NCI-H2171 treated with DMSO at 0.1 percent for 48 hours (cell line): ENCODE results near the gene FAM3C.

Experiments
- DNase-seq: peaks from one replicate; lab custom pipeline; 2025; lab: John Stamatoyannopoulos, UW

FAM3C gene

DNA sequence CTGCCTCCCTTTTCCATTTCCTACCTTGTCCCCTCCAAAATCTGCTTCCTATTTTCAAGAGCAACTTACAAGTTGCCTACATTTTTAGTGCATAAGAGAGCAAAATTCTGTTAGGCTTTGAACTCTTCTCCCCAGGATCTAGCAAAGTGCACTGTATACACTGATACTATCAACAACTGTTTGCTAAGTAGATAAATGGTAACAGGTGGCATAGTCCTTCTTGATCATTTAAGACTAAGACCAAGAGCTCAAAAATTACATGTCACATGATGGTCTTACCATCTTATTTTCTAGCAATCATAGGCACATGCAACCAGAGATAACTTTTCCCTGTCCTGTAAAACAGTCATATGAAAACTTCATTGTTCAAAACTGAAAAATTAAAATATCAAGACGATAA is 16.2 kb downstream of the FAM3C start:
- DNase-seq = no peak

DNA sequence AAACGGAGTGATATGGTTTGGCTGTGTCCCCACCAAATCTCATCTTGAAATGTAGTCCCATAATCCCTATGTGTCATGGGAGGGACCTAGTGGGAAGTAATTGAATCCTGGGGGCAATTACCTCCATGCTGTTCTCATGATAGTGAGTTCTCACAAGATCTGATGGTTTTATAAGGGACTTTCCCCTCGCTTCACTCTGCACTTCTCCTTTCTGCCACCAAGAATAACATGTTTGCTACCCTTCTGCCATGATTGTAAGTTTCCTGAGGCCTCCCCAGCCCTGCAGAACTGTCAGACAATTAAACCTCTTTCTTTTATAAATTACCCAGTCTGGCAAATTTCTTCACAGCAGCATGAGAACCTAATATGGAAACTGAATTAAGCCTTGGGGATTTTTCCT is 19.1 kb downstream of the FAM3C start:
- no peak for DNase-seq

DNA sequence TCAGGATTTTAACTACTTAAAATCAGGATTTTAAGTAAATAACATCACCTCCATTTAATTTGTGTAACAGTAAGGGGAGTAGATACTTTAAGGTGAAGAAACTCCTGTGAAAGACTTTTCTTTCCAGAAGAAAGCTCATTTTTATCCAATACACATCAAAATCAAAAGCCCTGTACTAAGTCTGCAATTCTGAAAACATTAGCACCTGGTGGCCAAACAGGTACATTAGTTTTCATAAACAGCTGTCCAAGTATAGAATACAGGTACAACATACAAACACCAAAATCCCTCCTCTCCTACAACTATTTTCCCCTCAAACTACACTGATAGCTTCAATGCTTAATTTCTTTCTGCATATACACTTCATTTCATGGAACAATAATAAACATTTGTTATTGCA is 22.9 kb downstream of the FAM3C start:
- no peak for DNase-seq

DNA sequence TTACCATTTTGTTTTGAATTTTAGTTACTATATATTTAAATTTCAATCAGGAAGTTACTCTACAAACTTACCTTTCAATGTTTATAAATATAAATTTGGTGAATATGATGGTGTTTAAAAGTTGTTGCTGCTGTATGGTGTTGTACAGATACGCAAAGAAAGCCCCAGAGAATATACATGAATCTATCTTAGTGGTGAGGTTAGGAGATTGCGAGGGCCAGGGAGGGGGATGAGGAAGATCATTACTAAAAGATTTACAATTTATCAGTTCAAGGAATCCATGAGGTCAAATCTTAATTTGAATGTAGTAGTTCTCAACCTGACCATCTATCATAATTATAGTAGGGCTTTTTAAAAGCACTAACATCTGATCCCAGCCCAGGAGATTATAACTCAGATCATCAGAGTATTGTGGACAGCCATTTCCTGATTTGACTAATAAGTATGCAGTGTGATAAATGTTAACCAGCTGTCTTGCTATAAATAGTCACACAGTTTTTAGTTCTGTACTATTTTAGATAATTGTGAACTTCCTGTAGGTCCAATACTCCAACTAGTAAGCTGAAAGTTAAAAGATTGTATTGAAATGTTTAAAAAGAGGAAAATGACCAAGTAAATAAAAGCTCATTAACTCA is 23.6 kb downstream of the FAM3C start:
- DNase-seq = no peak

DNA sequence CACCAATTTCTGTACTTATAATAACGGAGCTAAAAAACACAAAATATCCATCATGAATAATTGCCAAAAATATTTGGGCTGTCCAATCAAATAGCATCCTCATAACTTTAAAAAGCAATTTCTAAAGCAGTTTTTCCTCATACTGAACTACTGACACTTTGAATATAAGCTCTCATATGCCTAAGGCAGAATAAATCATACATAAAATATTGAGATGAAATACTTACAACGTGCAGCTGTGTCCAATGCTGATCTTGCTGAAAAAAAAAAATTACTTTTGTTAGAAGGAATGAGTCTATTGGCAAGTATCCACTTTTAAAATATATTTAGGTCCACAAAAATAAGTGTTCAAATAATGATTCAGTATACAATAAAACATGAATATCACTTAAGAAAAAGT is 24.2 kb downstream of the FAM3C start:
- DNase-seq = no peak

DNA sequence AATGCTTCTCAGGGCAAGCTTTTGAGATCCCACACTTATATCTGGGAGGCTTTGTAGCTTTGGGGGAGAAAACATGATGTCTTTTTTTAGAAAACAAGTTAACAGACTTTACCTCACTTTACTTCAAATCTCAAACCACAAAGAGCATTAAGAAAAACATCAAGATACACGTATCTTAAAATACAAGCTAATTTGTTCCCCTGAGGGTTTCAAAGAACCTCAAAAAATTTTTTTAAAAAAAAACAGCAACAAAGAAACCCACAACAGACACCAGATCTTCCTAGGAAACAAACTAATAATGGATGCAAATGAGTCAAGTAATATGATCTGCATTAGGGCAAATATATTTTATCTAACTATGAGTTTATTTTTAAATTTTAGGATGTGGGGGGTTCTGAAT is 24.7 kb downstream of the FAM3C start:
- DNase-seq = no peak

DNA sequence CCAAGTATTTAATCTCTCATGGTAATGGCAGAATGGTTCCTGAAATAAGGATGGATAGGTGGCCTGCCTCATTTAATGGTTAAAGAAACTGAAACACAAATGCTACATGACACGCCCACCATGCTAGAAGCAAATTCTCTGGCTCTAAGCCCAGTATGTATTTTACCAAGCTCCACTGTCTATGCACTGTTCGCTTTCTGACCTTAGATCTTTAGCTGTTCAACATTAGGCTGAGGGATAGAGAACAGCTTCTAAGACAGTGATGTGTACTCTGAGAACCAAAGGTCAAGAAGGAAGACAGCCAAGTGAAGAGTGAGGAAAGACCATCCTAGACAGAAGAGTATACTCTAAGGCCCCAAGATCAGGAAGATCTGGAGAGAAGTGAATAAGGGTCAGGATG is 26.6 kb downstream of the FAM3C start:
- no peak for DNase-seq

DNA sequence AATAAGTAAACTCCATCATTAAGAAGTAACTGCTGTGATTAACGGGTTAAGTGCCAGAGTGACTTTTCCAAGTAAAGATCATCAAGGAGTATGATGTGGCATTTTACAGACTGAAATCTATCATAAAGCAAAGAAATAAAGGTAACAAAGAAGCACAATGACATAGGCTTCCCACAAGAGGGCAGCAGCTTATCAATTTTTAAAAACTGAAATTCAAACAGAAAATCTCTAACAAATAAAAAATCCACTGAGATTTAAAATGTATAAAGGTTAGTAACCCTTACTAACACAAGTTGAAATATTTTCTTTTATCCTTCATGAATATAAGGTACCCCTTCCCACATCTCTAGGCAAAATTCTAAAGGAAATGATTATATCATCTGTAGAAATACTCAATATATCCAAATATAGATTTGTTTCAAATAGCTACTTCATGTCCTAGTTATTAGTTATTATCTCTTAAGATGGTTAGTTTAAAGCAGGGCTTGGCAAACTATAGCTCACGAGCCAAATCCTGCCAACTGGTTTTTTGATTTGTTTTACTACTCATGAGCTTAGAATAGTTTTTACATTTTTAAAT is 29.2 kb downstream of the FAM3C start:
- DNase-seq = peak; percentile 41

DNA sequence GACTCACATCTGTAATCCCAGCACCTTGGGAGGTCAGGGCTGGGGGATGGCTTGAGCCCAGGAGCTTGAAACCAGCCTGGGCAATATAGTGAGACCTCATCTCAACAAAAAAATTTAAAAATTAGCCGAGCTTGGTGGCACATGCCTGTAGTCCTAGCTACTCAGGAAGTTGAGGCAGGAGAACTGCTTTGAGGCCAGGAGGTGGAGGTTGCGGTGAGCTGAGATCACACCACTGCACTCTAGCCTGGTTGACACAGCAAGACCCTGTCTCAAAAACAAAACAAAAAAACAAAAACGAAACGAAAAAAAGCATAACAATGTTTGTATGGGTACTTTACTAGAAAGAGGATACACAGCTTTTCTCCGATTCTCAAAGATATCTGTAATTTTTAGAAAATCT is 35.5 kb downstream of the FAM3C start:
- no peak for DNase-seq

DNA sequence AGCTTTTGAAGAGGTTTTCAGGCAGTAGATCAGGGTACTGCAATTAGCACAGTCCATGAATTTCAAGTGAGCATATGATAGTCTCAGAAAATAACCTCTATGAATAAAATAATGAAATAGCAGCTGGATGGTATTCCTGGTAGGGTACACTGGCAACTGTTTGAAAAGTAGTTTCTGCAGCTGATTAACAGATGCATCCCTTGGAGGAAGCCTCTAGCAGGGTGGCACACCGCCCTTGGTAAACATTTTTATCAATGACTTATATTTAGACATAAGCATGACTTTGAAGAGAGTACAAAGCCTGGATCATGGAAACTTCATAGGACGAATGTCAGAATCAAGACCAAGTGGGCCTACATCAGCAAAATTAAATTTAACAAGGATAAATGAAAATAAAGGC is 40.5 kb downstream of the FAM3C start:
- DNase-seq = no peak

DNA sequence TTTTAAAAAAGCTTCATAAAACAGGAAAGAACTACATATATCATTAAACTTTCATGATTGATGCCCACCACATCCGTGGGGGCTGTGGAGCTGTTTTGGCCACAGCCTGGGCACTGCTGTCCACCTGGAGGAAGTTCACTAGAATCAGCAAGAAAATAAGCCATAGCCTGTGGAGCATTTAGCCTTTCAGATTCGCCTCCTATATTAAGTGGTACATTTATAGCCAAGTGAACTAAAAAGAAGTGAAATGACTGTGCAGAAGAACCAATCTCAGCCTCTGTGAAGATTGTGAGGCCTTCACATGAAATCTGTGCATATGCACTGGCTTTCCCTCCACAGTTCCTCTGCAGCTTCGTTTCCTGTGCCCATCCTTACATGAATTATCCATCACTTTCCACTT is 43.8 kb downstream of the FAM3C start:
- DNase-seq = no peak

DNA sequence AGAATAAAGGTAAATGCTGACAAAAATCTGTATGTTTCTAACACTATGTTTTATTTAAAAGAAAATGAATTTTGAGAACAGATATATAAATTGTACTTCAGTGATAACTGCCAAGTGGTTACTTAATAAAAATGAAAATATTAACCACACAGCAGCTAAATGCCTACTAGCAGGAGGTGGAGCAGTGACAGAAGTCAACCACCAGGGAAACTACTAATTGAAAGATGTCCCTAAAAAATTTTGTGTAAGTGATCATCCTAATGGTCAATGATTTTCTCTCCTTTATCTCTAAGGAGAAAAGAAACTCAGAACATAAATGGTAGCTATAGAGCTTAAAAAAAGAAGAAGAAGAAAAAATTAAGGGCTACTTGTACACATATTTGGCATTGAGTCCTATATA is 44.4 kb downstream of the FAM3C start:
- DNase-seq = no peak

DNA sequence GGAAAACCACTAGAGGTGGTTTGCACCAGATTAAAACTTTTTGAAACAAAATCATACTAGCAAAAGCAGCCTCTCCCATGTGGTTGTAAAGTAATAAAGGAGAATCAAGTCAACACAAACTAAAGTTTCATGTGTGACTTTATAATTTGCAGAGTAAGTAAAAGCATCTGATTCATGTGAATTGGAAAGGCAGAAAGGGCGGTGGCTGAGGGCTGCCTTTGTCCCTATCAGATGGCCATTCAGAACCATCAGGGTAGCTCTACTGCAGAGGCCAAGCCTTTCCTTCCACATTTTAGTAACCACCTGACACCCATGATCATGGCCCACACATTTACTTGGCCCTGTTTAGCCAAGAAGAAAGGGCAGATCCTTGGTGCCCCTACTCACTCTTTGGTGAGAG is 51.6 kb downstream of the FAM3C start:
- DNase-seq = no peak

DNA sequence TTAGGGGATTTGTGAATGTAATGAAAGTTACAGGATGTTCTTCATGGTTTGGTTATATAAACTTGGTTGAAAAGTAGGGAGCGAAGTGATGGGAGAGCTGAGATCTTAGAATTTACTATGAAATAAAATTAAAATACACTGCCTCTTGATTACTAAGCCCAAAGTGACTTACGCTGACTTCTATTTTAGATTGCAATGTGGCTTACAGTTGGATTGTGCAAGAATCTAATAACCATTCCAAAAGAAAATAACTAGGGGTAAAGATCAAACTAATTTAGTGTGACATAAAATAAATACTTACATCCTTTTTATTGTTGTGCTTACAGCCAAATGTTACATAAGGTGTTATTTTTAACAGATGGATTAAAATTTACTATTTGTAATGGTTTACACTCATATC is 52.0 kb downstream of the FAM3C start:
- DNase-seq = no peak

DNA sequence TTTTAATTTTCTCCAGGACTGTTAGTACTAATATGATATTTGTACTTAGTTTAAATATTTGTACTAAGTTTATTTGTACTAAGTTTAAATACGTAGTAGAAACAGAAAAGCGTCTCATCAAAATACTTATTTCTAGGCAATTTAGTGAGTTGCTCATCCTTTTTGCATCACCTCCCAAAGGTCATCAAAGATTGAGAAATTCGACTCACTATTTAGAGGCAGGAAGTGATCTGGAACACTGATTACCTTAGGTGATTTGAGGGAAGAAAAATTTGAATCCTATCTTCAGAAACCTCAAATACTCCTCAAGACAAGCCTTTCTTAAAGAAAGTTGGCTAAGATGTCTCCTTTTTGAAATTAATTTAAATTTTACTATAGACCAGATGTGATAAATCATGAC is 52.8 kb downstream of the FAM3C start:
- no peak for DNase-seq

DNA sequence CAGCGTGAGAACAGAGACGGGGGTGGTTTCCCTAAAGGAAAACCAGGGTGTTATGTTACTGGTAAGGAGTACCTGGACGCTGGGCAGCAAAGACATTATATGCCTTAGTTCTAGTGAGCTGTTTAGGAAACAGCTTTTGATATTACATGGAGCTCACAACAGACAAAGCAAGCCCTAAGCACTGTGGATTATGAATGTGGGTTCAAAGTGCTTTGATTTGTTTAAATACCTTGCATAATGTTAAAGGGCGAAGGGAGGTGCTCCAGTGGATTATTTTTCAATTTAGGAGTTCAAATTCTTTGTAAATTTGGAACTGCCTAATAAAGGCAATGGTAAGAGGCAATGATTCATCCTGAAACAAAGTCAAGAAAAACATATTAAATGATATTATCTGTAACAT is 53.5 kb downstream of the FAM3C start:
- no peak for DNase-seq

DNA sequence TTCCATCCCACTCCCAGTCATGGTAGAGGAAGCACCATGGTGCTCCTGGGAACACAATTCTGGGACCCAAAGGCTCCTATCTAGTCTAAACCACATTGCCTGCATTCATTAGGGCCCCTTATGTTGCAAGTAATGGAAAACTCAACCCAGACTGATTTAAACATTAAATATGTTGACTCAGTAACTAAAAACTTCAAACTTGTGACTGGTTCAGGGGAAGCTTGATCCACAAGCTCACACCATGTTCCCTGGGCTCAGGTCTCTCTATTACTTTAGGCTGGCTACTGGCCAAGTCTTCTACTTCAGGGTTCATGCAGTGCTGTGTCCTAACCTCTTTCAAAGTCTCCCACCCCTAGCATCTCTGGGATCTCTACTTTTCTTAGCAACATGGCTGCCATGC is 54.2 kb downstream of the FAM3C start:
- DNase-seq = no peak

DNA sequence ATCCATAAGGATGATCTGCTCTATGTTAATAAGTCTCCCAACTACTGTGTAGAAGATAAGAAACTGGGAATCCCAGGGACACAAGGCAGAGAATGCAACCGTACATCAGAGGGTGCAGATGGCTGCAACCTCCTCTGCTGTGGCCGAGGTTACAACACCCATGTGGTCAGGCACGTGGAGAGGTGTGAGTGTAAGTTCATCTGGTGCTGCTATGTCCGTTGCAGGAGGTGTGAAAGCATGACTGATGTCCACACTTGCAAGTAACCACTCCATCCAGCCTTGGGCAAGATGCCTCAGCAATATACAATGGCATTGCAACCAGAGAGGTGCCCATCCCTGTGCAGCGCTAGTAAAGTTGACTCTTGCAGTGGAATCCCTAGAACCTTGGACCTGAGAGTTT is 57.0 kb downstream of the FAM3C start:
- no peak for DNase-seq

DNA sequence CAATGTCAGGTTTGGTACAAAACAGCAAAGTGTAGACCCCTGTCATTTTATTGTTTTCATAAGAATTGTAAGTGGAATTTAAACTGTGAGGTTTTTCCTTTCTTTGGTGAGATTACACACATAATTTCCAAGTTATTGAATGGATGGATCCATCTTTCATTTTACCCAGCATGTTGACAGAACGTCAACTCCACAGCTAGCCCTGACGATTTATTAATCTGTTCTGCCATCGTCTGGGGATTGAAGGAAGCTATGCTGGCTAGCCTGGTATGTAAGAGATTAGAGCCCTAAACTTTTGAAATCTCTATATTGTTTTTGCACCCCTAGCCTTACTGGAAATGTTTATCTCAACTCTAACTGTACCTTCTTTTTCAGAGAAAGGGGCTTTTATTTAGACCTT is 58.7 kb downstream of the FAM3C start:
- DNase-seq = peak; percentile 28

DNA sequence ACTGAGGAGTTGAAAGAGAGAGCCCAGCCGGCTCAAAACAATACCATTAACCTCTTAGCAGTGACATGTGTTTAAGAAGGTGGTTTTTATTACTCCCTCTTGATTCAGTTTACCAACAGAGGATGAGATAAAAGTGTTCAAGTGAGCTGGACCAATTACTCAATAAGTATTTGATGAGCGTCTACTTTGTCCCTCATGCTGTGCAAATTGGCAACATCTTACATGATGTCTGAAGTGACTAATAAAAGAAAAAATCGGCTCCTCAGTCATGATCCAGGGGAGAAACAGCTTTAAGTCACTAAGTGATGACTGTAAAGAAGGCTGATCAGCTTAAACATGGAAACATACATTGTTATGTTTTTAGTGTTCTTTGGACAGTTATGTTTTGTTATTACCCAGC is 59.5 kb downstream of the FAM3C start:
- no peak for DNase-seq

DNA sequence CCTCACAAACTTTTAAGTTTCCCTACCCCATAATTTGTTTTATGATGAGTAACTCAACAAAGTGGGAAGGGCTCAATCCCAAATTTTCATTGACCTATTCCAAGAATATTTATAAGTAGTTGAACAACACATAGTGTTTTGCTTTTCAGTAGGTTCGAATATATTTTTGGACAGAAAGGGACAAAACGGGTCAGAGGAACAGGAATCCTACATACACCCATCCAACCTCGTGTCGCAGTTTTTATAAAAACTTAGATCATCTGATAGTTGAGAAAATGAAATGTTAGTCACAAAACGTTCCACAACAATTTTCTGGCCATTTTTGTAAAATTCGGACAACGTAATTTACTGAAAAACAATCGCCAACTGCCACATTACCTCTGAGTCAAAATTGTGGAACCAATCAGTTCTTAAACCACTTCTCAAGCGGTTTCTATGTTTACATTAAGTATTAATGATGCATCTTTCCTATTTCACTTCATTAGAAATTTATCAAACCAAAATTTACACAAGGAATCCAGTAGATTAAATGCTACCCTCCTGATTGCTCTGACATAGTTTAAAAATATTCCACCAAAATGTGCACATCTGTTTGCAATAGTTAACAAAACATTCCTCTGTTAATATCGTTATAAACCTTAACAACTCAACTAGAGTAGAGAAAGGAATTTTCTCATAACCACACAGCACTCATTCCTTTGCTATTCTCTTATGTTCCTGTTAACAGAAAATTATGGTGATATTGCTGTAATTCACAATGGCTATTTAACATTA is 61.0 kb downstream of the FAM3C start:
- DNase-seq = no peak

DNA sequence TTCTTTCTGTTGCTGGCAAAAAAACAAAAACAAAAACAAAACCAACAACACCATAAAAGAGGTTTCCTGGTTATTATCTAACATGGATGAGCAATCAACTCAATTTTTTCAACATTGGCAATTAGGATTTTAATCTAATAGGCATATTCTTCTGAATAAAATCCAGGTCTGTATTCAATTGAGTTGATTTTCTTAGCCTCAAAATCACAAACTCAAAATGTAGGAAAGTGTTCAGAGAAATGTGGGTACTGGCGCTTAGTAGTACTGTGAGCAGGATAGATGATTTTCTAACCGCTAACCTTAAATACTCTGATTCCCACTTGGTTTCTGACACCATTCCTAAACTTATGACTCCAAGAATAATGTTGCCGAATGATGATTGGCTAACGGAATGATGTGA is 61.7 kb downstream of the FAM3C start:
- DNase-seq = no peak

DNA sequence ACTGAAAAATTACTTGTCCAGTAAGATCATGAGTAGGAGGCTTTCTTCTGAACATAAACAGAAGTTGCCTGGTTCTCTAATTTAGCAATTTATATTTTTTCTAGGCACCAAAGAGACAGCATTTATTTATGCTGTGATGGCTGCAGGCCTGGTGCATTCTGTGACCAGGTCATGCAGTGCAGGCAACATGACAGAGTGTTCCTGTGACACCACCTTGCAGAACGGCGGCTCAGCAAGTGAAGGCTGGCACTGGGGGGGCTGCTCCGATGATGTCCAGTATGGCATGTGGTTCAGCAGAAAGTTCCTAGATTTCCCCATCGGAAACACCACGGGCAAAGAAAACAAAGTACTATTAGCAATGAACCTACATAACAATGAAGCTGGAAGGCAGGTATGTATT is 64.5 kb downstream of the FAM3C start:
- no peak for DNase-seq

DNA sequence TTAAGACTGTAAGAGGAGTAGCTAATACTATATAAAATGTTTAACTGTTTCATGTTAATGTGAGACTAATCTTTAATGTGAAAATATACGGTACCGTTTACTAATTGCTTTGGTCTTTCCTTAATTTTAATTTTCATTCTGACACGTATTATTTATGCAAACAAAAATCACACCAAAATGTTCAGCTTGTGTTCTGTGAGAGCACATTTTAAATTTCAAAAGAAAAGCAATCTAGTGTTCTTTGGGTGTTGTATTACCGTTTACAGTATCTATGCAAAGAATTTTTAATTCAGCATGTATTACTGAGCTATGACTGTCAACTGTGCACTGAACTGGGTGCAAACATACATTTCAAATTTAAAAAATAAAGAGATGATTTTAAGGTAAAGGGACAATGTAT is 65.1 kb downstream of the FAM3C start:
- no peak for DNase-seq
